GM18511 (cell line): ENCODE measurements around the gene COL9A3.

Experiments used
- ATAC-seq: cut with Tn5 transposase; IDR thresholded peaks from one replicate; pipeline ENCODE4 v1.9.1; 2021; ENCODE audit warnings: mild to moderate bottlenecking, moderate library complexity; ENCODE audit not compliant: unreplicated experiment

COL9A3 gene

GRCh38 chr20:62822239-62822787 lies 5.5 kb downstream of the COL9A3 start:
- ATAC-seq, result no peak

GRCh38 chr20:62822788-62823651 lies 6.2 kb downstream of the COL9A3 start:
- peak; percentile 69 for ATAC-seq

GRCh38 chr20:62823688-62824475 lies 7.0 kb downstream of the COL9A3 start:
- ATAC-seq, result no peak

- ATAC-seq, result no peak
Observed at GRCh38 chr20:62824476-62825332, 7.9 kb downstream of the COL9A3 start.

- ATAC-seq, result no peak
Observed at GRCh38 chr20:62825333-62825985, 8.6 kb downstream of the COL9A3 start.

- no peak for ATAC-seq
Observed at GRCh38 chr20:62825986-62826645, 9.3 kb downstream of the COL9A3 start.

GRCh38 chr20:62826646-62827310 lies 9.9 kb downstream of the COL9A3 start:
- no peak for ATAC-seq

- no peak for ATAC-seq
Observed at GRCh38 chr20:62827311-62828038, 10.6 kb downstream of the COL9A3 start.

GRCh38 chr20:62828051-62828450 lies 11.2 kb downstream of the COL9A3 start:
- no peak for ATAC-seq

GRCh38 chr20:62828511-62829230 lies 11.8 kb downstream of the COL9A3 start:
- ATAC-seq, result no peak

- ATAC-seq, result no peak
Observed at GRCh38 chr20:62829231-62830230, 12.7 kb downstream of the COL9A3 start.

- ATAC-seq, result no peak
Observed at GRCh38 chr20:62830251-62830650, 13.4 kb downstream of the COL9A3 start.

- no peak for ATAC-seq
Observed at GRCh38 chr20:62830821-62831220, 14.0 kb downstream of the COL9A3 start.

GRCh38 chr20:62831361-62831788 lies 14.5 kb downstream of the COL9A3 start:
- ATAC-seq, result no peak

GRCh38 chr20:62831854-62832211 lies 15.0 kb downstream of the COL9A3 start:
- no peak for ATAC-seq

GRCh38 chr20:62832212-62832922 lies 15.5 kb downstream of the COL9A3 start:
- no peak for ATAC-seq
